Measurements from ENCODE around the gene RNF4. TPM values are rescaled to one million over a fixed set of nuclear protein-coding genes. Genes with fewer than 3 reads are reported as not detected.
A peak's percentile ranks its signal among the peaks of the same experiment; 100 is the strongest.

RNF4 gene
- polyA plus RNA-seq, 3 donors: 28.8 to 41.3 (median 37.0) TPM

- 85% methylated on average over 11 of the region's 15 CpGs for WGBS (ENCODE audit: insufficient coverage)
- peaks cover 4% of the 10 kb centered on the region for H3K79me2 ChIP-seq (ENCODE audit: insufficient read depth, low read length)
Measured at GRCh38 chr4:2461246-2461960, 7.5 kb upstream of the RNF4 start.

More at GRCh38 chr4:2461246-2461960, 7.5 kb upstream of the RNF4 start:
- no peak overlapping the region for H3K4me3 ChIP-seq (replicated peaks in 1 of 3; ENCODE audit: low read depth in 2 of 3, low read length in 3 of 3)
- no peak overlapping the region for H2AFZ ChIP-seq (ENCODE audit: insufficient read depth, low read depth, low read length, poor library complexity, severe bottlenecking)
- H3K9me3 ChIP-seq (replicated peaks in 1 of 2; ENCODE audit: control insufficient read depth in 1 of 2, insufficient read depth in 1 of 2, low read length in 2 of 2): peaks cover 0 to 6% of the 10 kb centered on the region in 2 donors
- no peak for TF ChIP-seq CTCF (IDR thresholded peaks at IDR 0.05)
- peaks cover 11 to 26% of the 10 kb centered on the region in 2 donors for H3K27me3 ChIP-seq (ENCODE audit: control insufficient read depth in 2 of 2, insufficient read depth in 2 of 2, low read length in 2 of 2)
- no peak for DNase-seq
- H4K20me1 ChIP-seq (ENCODE audit: insufficient read depth, low read length): no peaks in the 10 kb centered on the region
- intact Hi-C loops (cut with micrococcal nuclease): loop anchor here (5.0 kb wide), 2 partner anchors 36 to 39 kb away; no protein-coding TSS in a partner anchor
- H3K36me3 Mint-ChIP-seq: peaks cover 0 to 4% of the 10 kb centered on the region in 2 donors
- H3K36me3 ChIP-seq (replicated peaks in 1 of 2; ENCODE audit: control insufficient read depth in 1 of 2, insufficient read depth in 2 of 2, low read length in 2 of 2): no peaks in the 10 kb centered on the region
- H3K27ac Mint-ChIP-seq: peak overlapping the region in 2 of 7 donors; percentile 5 to 36
- H3K27ac ChIP-seq (ENCODE audit: low read depth in 1 of 2, low read length in 2 of 2): no peak overlapping the region
- H3K4me1 ChIP-seq (ENCODE audit: control insufficient read depth in 1 of 2, insufficient read depth in 2 of 2, low read length in 2 of 2): peaks cover 8 to 14% of the 10 kb centered on the region in 2 donors
- H3K4me1 Mint-ChIP-seq: peaks cover 14% of the 10 kb centered on the region
- peak overlapping the region; percentile 1 to 90 for H3K4me3 Mint-ChIP-seq
- peaks cover 39 to 45% (median 42%) of the 10 kb centered on the region in 3 donors for H3K27me3 Mint-ChIP-seq (ENCODE audit: low read depth in 3 of 3)
- H3K9me3 Mint-ChIP-seq: peaks cover 0 to 3% (median 0%) of the 10 kb centered on the region in 7 donors
- H3K4me2 ChIP-seq (replicated peaks; ENCODE audit: extremely low read depth, low read length, poor library complexity, severe bottlenecking): no peak overlapping the region
- H3K9ac ChIP-seq (ENCODE audit: insufficient read depth, low read length, poor library complexity, severe bottlenecking): no peak overlapping the region

All from CD14-positive monocyte (primary cell).